ENCODE data around the gene TMEM139.

The TMEM139 gene

DNA sequence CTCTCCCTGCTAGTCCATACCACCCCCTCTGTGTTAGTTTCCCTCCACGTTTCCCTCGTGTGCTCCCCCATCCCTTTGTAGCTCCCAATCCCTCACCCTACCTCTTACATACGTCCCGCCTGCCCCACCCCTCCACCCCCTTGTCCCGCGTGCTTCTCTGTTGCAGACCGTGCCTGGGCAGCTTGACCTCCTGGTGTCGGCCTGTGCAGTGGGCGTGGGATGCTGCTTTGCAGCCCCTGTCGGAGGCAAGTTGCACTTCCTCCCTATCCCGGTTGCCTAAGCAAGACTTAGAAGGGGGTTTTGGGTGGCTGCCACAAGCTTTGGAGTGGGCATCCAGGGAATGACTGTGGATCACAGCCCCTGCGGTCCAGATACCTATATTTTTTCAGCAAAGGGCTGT, 38.9 kb downstream of the TMEM139 start:
- DNase-seq (ENCODE audit: low read depth in 2 of 2), result no peak

- no peak for DNase-seq (ENCODE audit: low read depth in 2 of 2)
Measured at GRCh38 chr7:143325240-143325639, 40.5 kb downstream of the TMEM139 start.

GRCh38 chr7:143327903-143328302, 43.1 kb downstream of the TMEM139 start:
- DNase-seq (ENCODE audit: low read depth in 2 of 2), result no peak

- no peak for DNase-seq (ENCODE audit: low read depth in 2 of 2)
Measured at GRCh38 chr7:143329471-143330170, 44.9 kb downstream of the TMEM139 start.

DNA sequence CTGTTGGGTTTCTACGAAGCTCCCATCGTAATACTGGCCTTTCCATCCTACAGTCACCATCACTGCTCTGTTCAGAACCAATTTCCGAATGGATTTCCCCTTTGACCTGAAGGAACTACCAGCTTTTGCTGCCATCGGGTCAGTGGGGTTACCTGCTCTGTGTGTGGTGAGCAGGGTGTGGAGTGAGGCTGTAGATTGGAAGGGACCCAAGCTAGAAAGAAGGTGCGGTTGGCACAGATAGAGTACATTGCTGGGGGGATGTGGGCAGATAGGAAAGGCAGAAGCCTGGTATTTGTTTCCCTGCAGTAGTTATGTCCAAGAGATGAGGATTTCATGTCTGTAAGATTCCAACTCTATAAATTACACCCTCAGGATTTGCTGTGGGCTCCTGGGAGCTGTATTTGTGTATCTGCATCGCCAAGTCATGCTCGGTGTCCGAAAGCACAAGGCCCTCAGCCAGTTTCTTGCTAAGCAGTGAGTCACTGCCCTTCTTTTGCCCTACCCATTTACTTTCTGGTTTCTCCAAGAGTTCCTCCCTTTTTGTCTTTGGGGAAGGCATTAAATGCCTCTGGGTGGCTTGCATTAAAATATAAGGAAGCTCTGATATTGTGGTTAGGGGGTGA, 46.5 kb downstream of the TMEM139 start:
- DNase-seq (ENCODE audit: low read depth in 2 of 2), result no peak

GRCh38 chr7:143334244-143334643, 49.5 kb downstream of the TMEM139 start:
- no peak for DNase-seq (ENCODE audit: low read depth in 2 of 2)

GRCh38 chr7:143337216-143337615, 52.5 kb downstream of the TMEM139 start:
- DNase-seq (ENCODE audit: low read depth in 2 of 2), result no peak
